ENCODE measurements around the gene KCNQ5.

KCNQ5 gene

DNA sequence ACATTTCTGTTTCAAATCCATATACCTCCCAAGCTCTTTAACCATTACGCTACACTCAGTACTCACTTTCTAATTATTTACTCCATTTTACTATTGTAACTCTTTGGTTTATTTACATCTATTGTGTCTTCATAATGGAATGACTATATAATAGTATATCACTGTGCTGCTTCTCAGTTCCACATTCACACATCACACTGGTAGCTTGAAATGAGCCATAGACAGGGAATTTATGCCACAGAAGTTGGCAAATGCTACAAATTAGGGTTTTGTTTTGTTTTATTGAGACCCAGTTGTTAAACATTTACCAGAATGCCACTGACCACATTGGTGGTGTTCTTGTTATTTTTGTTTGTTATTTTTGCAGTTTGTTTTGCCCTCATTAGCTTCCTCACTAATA is 213.9 kb downstream of the KCNQ5 start:
- DNase-seq (ENCODE audit: low read depth in 1 of 2, low spot score in 1 of 2), result no peak

DNA sequence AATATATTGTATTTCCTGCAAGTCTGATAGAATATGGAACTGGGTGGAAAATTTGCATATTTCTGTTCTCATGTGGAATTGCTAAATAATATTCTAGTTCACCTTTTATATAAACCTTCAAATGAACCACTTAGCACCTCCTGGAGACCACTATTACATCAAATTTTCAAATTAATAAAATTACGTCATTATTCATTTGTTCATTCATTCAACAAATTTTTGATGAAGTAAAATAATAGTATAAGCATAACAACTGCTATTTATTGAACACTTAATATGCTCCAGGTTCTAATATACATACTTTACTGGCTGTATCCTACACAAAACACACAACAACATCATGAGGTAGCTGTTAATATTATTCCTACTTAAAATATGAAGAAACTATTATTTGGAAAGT is 215.1 kb downstream of the KCNQ5 start:
- DNase-seq (ENCODE audit: low read depth in 1 of 2, low spot score in 1 of 2), result no peak

DNA sequence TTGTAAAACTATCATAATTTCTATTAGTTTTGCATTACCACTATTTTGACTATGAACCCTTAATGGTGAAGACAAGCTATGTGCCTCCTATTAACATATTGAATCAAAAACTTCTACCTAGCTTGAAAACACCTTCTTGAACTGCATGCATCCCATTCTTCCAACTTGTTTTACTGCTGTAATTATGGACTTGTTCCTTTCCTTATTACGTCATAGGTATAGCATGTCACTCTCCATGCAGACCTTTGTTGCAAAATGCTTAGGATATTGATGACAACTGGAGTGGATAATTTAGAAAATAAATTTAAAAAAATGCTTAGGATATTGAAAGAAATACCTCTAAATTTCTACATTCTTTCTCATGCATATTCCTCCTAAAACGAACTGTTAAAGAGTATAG is 219.3 kb downstream of the KCNQ5 start:
- DNase-seq (ENCODE audit: low read depth in 1 of 2, low spot score in 1 of 2), result no peak

DNA sequence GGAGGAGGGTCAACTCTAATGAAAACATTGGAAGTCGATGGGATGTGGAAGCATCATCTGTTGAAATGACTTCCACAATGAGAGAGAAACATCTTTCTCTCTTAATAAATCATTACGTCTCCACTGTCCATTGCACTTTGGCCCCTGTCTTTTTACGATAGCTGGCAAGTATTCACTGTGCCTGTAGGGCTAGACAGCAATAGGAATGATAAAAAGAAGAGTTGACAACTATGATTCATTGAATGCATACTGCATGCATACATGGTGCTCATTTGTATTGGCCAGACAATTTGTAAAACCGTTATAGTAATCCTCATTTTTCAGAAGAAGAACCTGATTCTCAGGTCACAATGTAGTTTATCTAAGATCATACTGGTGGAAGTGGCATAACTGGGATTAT is 220.3 kb downstream of the KCNQ5 start:
- no peak for DNase-seq (ENCODE audit: low read depth in 1 of 2, low spot score in 1 of 2)

DNA sequence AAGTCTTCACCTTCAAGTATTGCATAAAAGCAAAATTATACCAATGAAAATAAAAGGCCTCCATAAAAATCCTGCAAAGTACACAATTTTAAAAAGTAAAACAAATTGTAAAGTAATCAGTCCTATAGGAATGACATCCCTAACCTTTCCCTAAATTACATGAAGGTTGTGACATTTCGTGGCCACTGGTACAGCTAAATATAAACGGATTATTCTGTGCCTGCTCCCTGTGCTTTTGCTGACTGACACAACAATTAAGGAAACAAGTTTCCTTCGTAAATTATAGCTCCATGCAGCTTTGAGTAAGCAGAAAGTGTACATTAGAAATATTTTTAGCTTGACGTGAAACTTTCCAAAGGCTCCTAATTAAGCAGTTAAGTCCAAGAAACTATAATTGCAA is 222.8 kb downstream of the KCNQ5 start:
- DNase-seq (ENCODE audit: low read depth in 1 of 2, low spot score in 1 of 2), result no peak

DNA sequence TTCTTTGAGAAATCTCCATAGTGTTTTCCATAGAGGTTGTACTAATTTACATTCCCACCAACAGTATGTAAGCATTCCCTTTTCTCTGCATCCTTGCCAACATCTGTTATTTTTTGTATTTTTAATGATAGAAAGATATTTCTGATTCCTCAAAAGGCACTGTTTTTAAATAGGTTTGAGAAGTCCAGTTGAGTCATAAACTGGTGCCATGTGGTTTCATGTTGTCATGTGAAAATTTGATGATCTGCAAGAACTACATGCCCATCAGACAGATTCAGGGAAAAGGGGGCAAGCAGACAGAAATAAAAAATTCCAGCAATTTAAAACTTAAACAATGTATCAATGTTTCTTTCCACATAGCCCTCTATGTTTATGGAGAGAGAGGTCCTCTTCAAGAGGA is 227.5 kb downstream of the KCNQ5 start:
- no peak for DNase-seq (ENCODE audit: low read depth in 1 of 2, low spot score in 1 of 2)

DNA sequence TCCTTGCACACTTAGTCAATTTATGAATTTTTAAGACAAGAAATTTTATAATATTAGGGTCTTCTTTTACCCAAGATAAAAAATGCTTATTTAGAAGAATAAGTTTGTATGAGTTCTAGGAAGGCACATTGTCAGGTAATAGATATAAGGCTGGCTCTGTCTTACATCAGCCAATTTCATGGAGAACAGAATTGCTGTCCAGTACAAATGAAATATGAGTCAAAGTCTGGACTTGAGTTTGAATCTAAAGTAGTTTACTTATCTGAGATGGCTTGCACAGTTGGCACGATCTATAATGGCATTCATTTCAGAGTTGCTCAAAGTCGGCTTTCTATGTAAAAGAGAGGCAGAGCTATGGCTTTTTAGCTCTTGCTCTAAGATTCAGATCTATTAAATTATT is 228.2 kb downstream of the KCNQ5 start:
- no peak for DNase-seq (ENCODE audit: low read depth in 1 of 2, low spot score in 1 of 2)

DNA sequence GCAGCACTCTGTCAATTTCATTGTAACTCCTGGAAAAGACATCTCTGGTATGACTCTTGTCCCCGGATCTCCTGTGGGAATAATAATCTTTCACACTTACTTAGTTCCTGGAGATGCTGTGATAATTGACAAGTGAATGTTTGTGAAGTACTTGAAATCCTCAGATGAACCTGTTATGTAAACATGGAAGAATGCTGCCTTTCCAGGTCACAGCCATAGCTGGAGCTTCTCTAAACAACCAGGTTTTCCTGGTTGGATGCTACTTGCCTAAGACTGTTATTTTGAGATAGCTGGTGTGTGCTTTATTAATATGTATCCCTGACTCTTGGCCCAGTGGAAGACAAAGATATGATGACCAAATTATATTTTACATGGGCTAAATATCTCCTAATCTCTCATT is 228.6 kb downstream of the KCNQ5 start:
- no peak for DNase-seq (ENCODE audit: low read depth in 1 of 2, low spot score in 1 of 2)

DNA sequence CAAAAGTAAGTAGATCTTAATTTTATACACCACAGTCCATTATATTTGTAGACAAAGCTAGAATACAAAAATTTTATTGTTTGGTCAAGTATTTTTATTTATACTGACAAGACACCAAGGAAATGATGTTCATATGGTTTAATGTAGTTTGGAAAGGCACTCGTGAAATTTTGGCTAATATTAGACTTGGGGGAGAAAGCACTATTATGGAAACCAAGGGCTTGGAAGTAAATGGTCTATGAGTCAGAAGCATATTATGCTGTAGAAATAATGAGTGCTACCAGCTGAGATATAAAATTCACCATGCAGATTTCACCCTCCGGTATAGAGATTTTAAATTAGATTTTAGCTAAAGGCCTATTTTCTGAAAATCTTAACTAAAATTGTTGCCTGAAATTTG is 233.6 kb downstream of the KCNQ5 start:
- no peak for DNase-seq (ENCODE audit: low read depth in 1 of 2, low spot score in 1 of 2)

DNA sequence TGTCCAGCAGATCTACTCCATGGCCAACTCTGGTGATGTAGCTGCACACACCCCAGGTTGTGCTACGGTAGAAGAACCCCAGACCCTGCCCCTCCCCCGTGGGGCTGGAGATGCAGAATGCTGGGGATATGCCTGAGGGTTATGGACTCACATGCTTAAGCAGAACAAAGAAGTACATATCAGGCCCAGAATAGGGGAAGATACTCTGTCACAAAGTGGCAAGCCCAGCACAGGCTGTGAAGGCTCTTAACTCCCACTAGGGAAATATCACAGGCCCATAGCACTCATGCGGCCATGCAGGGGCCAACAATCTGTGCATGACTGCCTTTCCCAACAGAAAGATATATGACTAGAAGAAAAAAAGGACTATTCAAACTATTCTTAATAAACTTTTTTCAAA is 234.9 kb downstream of the KCNQ5 start:
- no peak for DNase-seq (ENCODE audit: low read depth in 1 of 2, low spot score in 1 of 2)

DNA sequence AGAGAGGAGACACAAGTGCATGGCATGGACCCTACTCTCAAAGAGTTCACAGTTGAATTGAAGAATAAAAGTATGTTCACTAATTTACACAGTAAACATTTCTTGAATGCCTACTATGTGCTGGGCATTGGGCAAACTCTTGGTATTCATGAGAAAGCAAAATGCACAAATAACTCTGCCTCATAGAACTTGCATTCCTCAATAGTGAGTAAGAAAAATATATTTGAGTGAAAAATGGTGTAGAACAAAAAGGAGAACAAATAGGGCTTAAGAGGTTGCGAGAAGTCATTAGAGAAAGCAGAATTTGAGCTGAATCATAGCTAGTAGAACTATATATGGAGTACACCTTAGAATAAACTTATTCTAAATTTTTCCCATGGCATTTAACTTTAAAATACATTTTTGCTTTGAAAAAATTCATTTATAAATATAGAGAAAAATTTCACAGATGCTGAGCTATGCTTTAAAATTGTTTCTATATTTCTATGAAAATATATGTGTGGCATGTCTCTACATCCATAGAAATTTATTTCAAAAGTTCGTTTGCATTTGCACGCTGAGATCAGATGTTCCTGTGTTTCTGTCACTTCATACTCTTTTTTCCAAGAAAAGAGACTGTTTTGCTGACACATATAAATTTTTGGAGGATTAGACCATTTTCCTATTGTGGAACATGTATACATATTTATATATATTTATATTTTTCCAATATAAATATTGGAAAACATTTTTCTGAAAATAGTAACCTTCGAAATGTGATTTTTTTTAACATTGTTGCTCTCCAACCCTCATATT is 236.1 kb downstream of the KCNQ5 start:
- DNase-seq (ENCODE audit: low read depth in 1 of 2, low spot score in 1 of 2), result no peak

DNA sequence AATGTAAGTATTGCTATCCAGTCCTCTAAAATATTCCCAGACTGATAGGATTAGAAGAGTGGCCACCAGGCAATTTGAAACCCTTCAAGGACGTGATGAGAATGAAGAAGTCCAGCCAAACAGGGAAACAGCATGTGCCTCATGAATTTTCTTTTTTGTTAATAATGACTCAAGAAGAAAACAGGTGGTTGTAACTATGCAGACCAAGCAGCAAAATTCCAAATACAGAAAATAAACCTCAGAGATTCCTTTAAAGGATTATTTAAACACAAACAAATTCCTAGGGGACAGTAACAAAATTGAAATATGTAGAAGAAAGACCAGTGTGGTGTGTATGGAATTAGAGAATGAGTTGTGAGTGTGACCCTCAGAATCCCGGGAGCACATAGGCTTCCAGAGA is 239.2 kb downstream of the KCNQ5 start:
- DNase-seq (ENCODE audit: low read depth in 1 of 2, low spot score in 1 of 2), result no peak

DNA sequence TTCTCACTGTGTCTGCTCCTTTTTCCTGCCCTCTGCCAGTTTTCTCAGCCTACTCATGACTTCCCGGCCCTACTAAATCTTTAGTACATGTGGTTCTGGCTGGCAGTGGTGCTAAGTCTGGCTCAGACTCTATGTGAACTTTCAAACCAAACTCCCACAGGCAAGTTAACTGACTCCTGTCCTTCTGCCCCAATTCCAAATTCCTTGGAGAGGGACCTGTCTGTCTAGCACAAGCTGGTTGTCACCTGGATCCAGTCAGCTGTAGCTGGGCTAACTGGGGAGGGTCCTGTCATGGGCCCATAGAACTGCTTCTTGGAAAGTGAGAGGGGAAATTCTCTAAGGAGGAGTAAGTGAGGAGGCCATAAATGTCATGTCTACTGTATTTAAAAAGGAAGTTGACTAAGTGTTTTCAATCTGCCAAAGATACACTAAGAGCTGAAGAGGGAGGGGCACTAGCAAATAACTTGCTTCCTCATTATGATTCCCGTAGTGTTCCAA is 240.1 kb downstream of the KCNQ5 start:
- no peak for DNase-seq (ENCODE audit: low read depth in 1 of 2, low spot score in 1 of 2)

DNA sequence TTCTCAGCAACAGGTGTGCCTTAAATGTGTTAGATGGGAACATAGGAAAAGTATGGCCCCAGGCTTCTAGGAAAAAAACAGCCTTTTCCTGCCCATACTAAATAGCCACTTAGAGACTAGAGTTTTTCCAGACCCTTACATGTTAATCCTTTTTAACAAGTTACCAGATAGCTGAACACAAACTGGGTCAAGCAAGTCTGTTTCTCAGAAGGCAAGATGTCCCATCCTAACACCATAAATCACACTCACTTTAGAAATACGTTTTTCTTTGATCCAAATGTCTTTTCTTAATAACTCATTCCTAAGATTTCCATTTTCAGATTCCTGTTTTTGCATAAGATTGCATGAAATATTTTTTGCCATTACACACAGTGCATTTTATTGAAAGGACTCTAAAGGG is 241.3 kb downstream of the KCNQ5 start:
- no peak for DNase-seq (ENCODE audit: low read depth in 1 of 2, low spot score in 1 of 2)

DNA sequence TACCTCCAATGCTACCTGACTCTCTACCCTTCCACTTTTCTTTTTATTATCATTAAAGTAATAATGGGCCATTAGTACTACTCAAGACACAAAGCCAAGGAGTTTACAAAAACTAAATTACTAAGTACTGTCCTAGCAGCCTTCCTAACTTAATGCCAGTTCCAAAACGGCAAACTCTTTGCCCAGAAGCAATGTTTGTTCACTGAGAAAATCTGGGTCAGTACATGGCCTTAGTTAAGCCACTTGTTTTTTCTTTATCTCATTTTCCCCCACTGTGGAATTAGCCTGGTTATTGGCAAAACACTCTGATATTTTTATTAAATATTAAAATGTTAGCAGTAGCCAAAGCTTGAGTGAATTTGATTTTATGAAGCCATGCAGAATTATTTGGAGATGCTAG is 242.4 kb downstream of the KCNQ5 start:
- DNase-seq (ENCODE audit: low read depth in 1 of 2, low spot score in 1 of 2), result no peak

DNA sequence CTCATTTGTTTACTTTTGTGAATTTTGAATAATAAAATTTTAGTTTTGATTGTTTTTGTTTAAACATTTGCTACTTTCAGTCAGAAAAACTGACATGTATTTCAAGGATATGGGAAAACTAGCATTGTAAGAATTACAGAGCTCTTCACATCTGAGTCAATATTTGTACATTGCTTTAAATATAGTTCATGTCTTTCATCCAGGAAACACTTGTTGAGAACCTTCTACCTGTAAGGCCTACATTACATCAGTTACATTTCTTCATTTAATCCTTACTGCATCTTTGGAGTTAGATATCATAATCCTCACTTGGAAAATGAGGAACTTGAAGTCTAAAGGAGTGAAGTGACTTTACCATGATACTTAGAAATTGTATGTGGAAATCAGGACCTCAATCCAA is 242.9 kb downstream of the KCNQ5 start:
- no peak for DNase-seq (ENCODE audit: low read depth in 1 of 2, low spot score in 1 of 2)

DNA sequence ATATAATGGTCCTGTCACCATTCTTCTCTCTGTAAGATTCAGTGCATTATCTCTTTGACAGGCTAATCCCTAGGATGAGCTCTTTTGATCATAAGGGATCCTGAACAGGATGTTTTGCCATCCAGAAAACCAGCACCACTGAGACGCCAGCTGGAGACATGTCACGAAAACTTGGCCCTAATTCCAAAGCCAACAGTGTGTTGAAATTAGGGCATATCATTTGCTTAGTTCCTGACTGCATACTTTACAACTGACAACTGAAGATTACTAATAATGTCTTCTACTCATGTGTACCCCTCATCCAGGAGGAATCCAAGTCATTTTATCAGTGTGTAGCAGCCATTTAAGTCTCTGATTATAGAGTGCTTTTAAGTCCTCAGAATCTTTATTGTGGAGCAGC is 243.6 kb downstream of the KCNQ5 start:
- no peak for DNase-seq (ENCODE audit: low read depth in 1 of 2, low spot score in 1 of 2)

DNA sequence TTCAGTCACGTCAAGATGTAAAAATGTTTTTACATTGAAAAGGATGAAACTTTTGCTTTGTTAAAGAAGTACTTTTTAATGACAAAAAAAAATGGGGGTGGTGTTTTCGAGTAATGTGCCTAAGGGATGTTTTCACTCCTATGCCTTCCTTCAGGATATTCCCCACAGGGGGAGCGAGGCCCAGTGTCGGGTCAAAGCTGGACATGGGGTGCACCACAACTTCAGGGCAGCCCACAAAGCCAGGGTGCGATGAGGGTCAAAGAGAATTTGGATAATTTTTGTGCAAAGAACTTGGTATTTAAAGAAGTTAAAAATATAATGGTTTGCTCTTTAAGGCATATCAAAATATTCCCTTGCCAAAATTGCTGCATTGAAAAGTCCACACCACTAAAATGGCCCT is 247.8 kb downstream of the KCNQ5 start:
- DNase-seq (ENCODE audit: low read depth in 1 of 2, low spot score in 1 of 2), result no peak

DNA sequence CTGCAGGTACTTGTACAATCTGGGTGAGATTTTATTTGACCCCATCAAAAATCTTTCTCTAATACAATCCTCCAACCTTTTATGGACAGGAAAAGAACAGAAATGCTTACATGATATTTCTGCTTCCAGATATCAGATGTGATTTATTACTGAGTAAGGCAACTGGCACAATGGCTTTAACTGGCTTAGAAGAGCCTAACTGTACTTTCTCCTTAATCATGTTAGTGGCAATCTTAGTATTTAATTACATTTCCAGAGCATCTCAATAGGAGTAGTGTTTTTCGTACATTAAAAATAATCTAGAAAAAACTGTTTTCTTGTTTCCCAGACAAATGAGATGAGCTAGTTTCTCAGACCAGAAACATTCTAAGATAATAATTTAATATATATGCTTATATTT is 251.6 kb downstream of the KCNQ5 start:
- DNase-seq (ENCODE audit: low read depth in 1 of 2, low spot score in 1 of 2), result no peak

DNA sequence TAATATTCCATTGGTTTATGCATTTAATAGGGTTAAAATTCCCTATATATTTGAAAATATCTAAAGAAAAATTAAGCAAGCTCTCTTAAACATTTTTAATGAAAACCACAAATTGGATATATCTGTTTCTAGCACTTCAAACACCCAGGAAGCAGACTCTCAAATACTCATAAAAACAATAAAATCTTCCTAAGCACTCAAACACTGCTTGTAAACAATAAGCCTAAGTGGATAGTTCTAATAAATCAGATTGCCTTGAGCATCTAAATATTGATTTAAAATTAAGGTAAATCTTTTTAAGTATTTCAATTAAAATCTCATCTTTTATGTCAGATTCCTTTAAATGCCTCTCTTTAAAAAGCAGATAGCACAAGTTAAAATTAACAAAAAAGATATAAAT is 254.4 kb downstream of the KCNQ5 start:
- no peak for DNase-seq (ENCODE audit: low read depth in 1 of 2, low spot score in 1 of 2)

DNA sequence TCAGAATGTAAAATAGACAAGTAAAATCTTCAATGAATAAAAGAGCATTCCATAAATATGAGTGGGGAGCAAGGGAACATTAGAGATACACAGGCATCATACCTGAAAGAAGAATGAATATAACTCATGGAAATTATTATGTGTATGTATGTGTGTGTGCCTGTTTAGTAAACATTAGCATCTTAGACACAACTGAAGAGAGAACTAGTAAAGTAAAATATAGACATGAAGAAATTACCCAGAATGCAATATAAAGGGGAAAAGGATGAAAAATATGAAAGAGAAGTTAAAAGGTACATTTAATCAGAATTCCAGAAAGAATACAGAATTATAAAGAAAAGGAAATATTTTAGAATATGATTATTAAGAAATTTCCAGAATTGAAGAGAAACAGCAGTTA is 264.3 kb downstream of the KCNQ5 start:
- DNase-seq (ENCODE audit: low read depth in 1 of 2, low spot score in 1 of 2), result no peak

DNA sequence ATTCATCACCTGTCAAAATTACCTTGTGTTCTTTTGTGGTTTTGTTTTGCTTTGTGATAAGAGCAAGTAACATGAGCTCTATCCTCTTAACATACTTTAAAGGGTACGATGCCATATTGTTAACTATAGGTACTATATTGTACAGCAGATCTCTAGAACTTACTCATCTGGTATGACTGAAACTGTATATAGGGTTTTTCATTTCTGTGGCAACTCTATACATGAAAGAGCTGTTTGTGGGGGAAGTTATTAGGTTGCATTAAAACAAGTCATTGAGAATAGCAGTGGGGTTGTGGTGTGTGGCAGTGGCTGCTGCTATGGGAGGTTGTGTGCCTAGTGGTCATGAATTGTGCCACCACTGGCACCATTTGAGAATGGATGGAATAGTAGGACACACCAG is 268.4 kb downstream of the KCNQ5 start:
- no peak for DNase-seq (ENCODE audit: low read depth in 1 of 2, low spot score in 1 of 2)

DNA sequence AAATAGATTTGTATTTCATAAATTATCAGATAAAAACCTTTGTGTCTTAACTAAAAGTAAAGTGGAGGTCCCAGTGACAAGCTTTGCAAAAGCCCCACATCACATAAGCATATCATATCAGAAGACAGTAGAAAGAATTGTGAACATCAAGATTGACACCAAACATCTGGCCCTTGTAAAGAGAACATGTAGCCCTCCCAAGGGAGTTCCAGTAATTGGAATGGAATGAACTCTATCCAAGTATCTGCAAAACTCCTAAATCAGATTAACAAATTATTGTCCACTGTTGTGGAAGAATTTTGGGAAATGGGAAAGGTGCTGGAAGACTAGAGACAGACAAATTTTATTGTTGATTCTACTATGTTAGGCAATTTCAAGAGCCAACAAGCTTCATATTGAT is 268.8 kb downstream of the KCNQ5 start:
- DNase-seq (ENCODE audit: low read depth in 1 of 2, low spot score in 1 of 2), result no peak
